G401 (cell line): Measurements from ENCODE around the gene NDUFS2. TPM values are rescaled to one million over a fixed set of nuclear protein-coding genes. Genes with fewer than 3 reads are reported as not detected.
"Not testable (repeated sequence)": the region's sequence is repeated elsewhere in the genome, so short reads cannot be mapped to it uniquely, and the experiment has no call there.

Source experiments
- DNase-seq: peaks from one replicate; pipeline ENCODE4 v3.0.0-alpha.2; 2015; ENCODE audit warnings: low spot score
- in situ Hi-C: cut with HindIII; loops from 2 replicates; pipeline ENCODE4 v1.10.0; 2016; ENCODE audit warnings: low sequenced_read_pairs, mixed read lengths
- total RNA-seq: library from RNA; depleted of rRNA; stranded (reverse); fragments of >200 nt; shearing (Covaris generic); gene quantifications from 2 replicates; pipeline ENCODE4 v1.2.3, GENCODE V29; 2014

The NDUFS2 gene
- total RNA-seq, 1 experiment from 2014 or later, result 215 TPM

- peak; percentile 85 for DNase-seq
- in situ Hi-C loops, result no loop called here
Observed at GRCh38 chr1:161227196-161227871, 25.2 kb downstream of the NDUFS2 start.

GRCh38 chr1:161228032-161228431, 25.9 kb downstream of the NDUFS2 start:
- DNase-seq, result no peak
- in situ Hi-C loops, result no loop called here

- DNase-seq, result no peak
- in situ Hi-C loops, result no loop called here
Observed at GRCh38 chr1:161229896-161230295, 27.7 kb downstream of the NDUFS2 start.

- in situ Hi-C loops, result no loop called here
- DNase-seq, result no peak
Observed at GRCh38 chr1:161230762-161231161, 28.6 kb downstream of the NDUFS2 start.

GRCh38 chr1:161233102-161233501, 30.9 kb downstream of the NDUFS2 start:
- in situ Hi-C loops, result no loop called here

GRCh38 chr1:161235957-161236775, 34.0 kb downstream of the NDUFS2 start:
- in situ Hi-C loops, result no loop called here
- no peak for DNase-seq

More at GRCh38 chr1:161233102-161233501, 30.9 kb downstream of the NDUFS2 start:
- DNase-seq, result no peak

- DNase-seq, result no peak
- in situ Hi-C loops, result no loop called here
Observed at GRCh38 chr1:161238039-161238473, 35.9 kb downstream of the NDUFS2 start, which contains the start of gene NR1I3. Gene NR1I3, minus strand, starts transcription at chr1:161238203. Its CDS starts 1,638 bp downstream, at chr1:161236565.

- DNase-seq, result no peak
- in situ Hi-C loops, result no loop called here
Observed at GRCh38 chr1:161241682-161242081, 39.5 kb downstream of the NDUFS2 start.

- no peak for DNase-seq
- in situ Hi-C loops, result no loop called here
Observed at GRCh38 chr1:161242313-161242712, 40.1 kb downstream of the NDUFS2 start.

- DNase-seq, result no peak
- in situ Hi-C loops, result no loop called here
Observed at GRCh38 chr1:161244888-161245287, 42.7 kb downstream of the NDUFS2 start.

GRCh38 chr1:161250100-161250499, 47.9 kb downstream of the NDUFS2 start:
- in situ Hi-C loops, DNase-seq: not testable (repeated sequence)

GRCh38 chr1:161250829-161251228, 48.7 kb downstream of the NDUFS2 start:
- in situ Hi-C loops, result no loop called here
- DNase-seq, result no peak

- in situ Hi-C loops, result no loop called here
- no peak for DNase-seq
Observed at GRCh38 chr1:161251579-161251978, 49.4 kb downstream of the NDUFS2 start.

GRCh38 chr1:161255302-161255701, 53.1 kb downstream of the NDUFS2 start:
- DNase-seq, in situ Hi-C loops: not testable (repeated sequence)

GRCh38 chr1:161255955-161256520, 53.9 kb downstream of the NDUFS2 start:
- DNase-seq, in situ Hi-C loops: not testable (repeated sequence)

GRCh38 chr1:161257109-161257508, 54.9 kb downstream of the NDUFS2 start:
- in situ Hi-C loops, DNase-seq: not testable (repeated sequence)

GRCh38 chr1:161258439-161259344, 56.5 kb downstream of the NDUFS2 start, which contains the start of gene PCP4L1:
Gene PCP4L1, plus strand, starts transcription at chr1:161258745. Its CDS starts 230 bp downstream, at chr1:161258975.
- in situ Hi-C loops, result no loop called here

GRCh38 chr1:161259345-161259702, 57.2 kb downstream of the NDUFS2 start:
- DNase-seq, result no peak
- in situ Hi-C loops, result no loop called here

More at GRCh38 chr1:161258439-161259344, 56.5 kb downstream of the NDUFS2 start, which contains the start of gene PCP4L1:
- DNase-seq, result peak; percentile 53

GRCh38 chr1:161259765-161260164, 57.6 kb downstream of the NDUFS2 start:
- no peak for DNase-seq
- in situ Hi-C loops, result no loop called here
